Measurements from ENCODE around the gene CLSTN2. TPM values are rescaled to one million over a fixed set of nuclear protein-coding genes. Genes with fewer than 3 reads are reported as not detected.

The CLSTN2 gene
- total and polyA plus RNA-seq, 2 of the 4 experiments (the other 2 are of a cell fraction) = under 0.01 to 0.07 TPM

DNA sequence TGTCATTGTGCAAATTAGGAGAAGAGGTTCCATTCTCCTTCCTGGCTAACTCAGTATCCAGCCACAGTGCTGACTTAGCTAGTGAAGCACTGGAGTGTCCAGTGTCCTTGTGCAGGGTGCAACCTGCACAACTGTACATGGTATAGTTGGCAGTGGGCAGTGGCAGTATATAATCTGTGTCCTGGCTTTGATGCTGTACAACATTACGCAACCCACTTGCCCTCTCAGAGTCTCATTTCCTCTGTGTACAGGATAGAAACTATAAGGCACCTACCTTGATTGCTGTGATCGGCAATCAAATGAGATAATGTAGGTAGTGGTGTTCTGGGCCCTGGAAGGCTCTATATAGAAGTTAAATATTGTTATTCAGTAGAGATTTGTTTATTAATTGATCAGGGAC lies 333.6 kb downstream of the CLSTN2 start:
- in situ Hi-C loops (cut with MboI; ENCODE audit: low sequenced_read_pairs) (no loop called here), intact Hi-C loops (cut with micrococcal nuclease) (no loop called here), dilution Hi-C loops (cut with HindIII; ENCODE audit: low sequenced_read_pairs, unreplicated experiment) (no loop called here)
- no peak overlapping the region for H3K27ac ChIP-seq (ENCODE audit: insufficient read depth, low read length)
- no peak overlapping the region for H3K18ac ChIP-seq (ENCODE audit: low read depth, low read length)
- H4K5ac ChIP-seq (ENCODE audit: low read depth, low read length) = no peak overlapping the region
- H3K4me2 ChIP-seq (ENCODE audit: low read depth, low read length) = no peak overlapping the region
- no peak overlapping the region for H2AFZ ChIP-seq (replicated peaks; ENCODE audit: low read length, poor library complexity)
- no peaks in the 10 kb centered on the region for H3K36me3 ChIP-seq (ENCODE audit: control insufficient read depth, insufficient read depth, low read length)
- no peak overlapping the region for H2AK5ac ChIP-seq (ENCODE audit: low read depth, low read length)
- ChIA-PET POLR2A (ENCODE audit: unreplicated experiment) (no interaction called here), CTCF (no interaction called here)
- no peak overlapping the region for H4K91ac ChIP-seq (ENCODE audit: insufficient read depth, low read depth, low read length)
- H3K9me1 ChIP-seq (ENCODE audit: insufficient read depth, low read length) = no peaks in the 10 kb centered on the region
- no peak overlapping the region for H3K4me3 ChIP-seq (ENCODE audit: insufficient read depth, low read depth, low read length)
- no peaks in the 10 kb centered on the region for H4K20me1 ChIP-seq (ENCODE audit: insufficient read depth, low read length)
- H2BK120ac ChIP-seq (ENCODE audit: low read depth, low read length) = no peak overlapping the region
- H2AK9ac ChIP-seq (replicated peaks; ENCODE audit: low read depth, low read length, poor library complexity) = no peak overlapping the region
- no peak overlapping the region for H3K56ac ChIP-seq (ENCODE audit: extremely low read depth, insufficient read depth, low read length)
- H3K23ac ChIP-seq (ENCODE audit: low read depth, low read length) = no peak overlapping the region
- no peak overlapping the region for H3K4ac ChIP-seq (ENCODE audit: low read depth, low read length)
- no peak overlapping the region for H2BK20ac ChIP-seq (ENCODE audit: low read depth, low read length)
- DNase-seq (no peak), ATAC-seq (ENCODE audit: low read depth) (no peak)
- H3K27me3 ChIP-seq (ENCODE audit: control insufficient read depth, insufficient read depth, low read length) = no peaks in the 10 kb centered on the region
- no peaks in the 10 kb centered on the region for H3K79me1 ChIP-seq (ENCODE audit: low read depth in 1 of 2, low read length in 2 of 2)
- H4K8ac ChIP-seq (ENCODE audit: low read depth in 2 of 2, low read length in 2 of 2) = no peak overlapping the region
- no peak overlapping the region for H3K9ac ChIP-seq (ENCODE audit: low read depth, low read length)
- H3K4me1 ChIP-seq (ENCODE audit: control insufficient read depth, insufficient read depth, low read length) = no peaks in the 10 kb centered on the region
- H2BK15ac ChIP-seq (ENCODE audit: low read depth, low read length) = no peak overlapping the region
- BruUV-seq (replicated peaks) = no TSS peak
- no peak overlapping the region for H3K14ac ChIP-seq (replicated peaks; ENCODE audit: low read depth, low read length)
- H2BK5ac ChIP-seq (ENCODE audit: low read depth, low read length, poor library complexity, severe bottlenecking) = no peak overlapping the region
- no peaks in the 10 kb centered on the region for H3K9me3 ChIP-seq (ENCODE audit: control insufficient read depth, insufficient read depth, low read length)
- no CpG with 5 or more reads among the region's 2 CpGs for WGBS, 2 experiments (ENCODE audit: extremely low coverage in 2 of 2, insufficient read length in 1 of 2)
- TF ChIP-seq CHD1 (IDR thresholded peaks at IDR 0.05; ENCODE audit: low read depth, low read length) (no peak), CEBPB (IDR thresholded peaks at IDR 0.05; ENCODE audit: low read depth, low read length) (peak; percentile 65)
- TF ChIP-seq, protein P1, sequence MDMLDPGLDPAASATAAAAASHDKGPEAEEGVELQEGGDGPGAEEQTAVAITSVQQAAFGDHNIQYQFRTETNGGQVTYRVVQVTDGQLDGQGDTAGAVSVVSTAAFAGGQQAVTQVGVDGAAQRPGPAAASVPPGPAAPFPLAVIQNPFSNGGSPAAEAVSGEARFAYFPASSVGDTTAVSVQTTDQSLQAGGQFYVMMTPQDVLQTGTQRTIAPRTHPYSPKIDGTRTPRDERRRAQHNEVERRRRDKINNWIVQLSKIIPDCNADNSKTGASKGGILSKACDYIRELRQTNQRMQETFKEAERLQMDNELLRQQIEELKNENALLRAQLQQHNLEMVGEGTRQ (IDR thresholded peaks at IDR 0.05; ENCODE audit: low read depth, low read length) = no peak

All from IMR-90 (cell line).